Upper lobe of left lung (tissue), 4 donors: ENCODE results near the gene STK25.

Source experiments
- EP300 ChIP-seq, 4 donors: sonication (generic); formaldehyde crosslinking; IDR thresholded peaks; one replicate each; pipeline ENCODE4 v1.5.1; 2017; ENCODE audit warnings: antibody characterized with exemption in 4 of 4, control low read depth in 2 of 4
- TF ChIP-seq, protein P1 (sequence below), 6 experiments: fragments of 450-650 bp in 4 of 6; fragments of 200-600 bp in 2 of 6; sonication (generic) in 2 of 6; IDR thresholded peaks; one replicate each; pipeline ENCODE4 v1.5.1; 2016 to 2019; ENCODE audit warnings: antibody characterized with exemption in 6 of 6

DNA sequence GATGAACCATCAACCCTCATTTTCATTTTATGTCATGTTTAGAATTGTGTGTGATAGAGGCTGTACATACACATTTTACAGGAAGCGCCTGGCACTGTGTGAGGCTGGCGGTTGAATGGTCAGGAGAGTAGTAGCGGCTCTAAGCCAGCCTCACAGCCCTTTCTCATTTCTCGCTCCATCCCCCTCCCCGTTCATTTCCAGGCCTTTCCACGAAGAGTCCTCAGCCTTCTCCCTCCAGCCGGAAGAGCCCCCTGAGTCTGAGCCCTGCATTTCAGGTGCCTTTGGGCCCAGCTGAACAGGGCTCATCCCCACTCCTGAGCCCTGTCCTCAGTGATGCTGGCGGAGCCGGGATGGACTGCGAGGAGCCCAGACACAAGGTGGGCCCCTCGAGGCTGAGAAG is 51.8 kb downstream of the STK25 start:
- TF ChIP-seq, protein P1, sequence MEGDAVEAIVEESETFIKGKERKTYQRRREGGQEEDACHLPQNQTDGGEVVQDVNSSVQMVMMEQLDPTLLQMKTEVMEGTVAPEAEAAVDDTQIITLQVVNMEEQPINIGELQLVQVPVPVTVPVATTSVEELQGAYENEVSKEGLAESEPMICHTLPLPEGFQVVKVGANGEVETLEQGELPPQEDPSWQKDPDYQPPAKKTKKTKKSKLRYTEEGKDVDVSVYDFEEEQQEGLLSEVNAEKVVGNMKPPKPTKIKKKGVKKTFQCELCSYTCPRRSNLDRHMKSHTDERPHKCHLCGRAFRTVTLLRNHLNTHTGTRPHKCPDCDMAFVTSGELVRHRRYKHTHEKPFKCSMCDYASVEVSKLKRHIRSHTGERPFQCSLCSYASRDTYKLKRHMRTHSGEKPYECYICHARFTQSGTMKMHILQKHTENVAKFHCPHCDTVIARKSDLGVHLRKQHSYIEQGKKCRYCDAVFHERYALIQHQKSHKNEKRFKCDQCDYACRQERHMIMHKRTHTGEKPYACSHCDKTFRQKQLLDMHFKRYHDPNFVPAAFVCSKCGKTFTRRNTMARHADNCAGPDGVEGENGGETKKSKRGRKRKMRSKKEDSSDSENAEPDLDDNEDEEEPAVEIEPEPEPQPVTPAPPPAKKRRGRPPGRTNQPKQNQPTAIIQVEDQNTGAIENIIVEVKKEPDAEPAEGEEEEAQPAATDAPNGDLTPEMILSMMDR (IDR thresholded peaks at IDR 0.05): no peak
- TF ChIP-seq EP300 (IDR thresholded peaks at IDR 0.05): no peak
